Measurements from ENCODE around the gene NOLC1. TPM values are rescaled to one million over a fixed set of nuclear protein-coding genes. Genes with fewer than 3 reads are reported as not detected.

The NOLC1 gene
- total and polyA plus RNA-seq, 2 of the 13 experiments (the other 11 are each of a cell fraction or from before 2014, with no cell fraction given) = 50.6 to 81.0 TPM

GRCh38 chr10:102114861-102115618 lies 37.1 kb upstream of the NOLC1 start (continued):
- TF ChIP-seq ZBTB10 (CRISPR knock-in tag; IDR thresholded peaks at IDR 0.05; ENCODE audit: borderline replicate concordance) (no peak), ZBTB25 (CRISPR knock-in tag; IDR thresholded peaks at IDR 0.05) (no peak), ZBTB38 (CRISPR knock-in tag; IDR thresholded peaks at IDR 0.05) (no peak), POLR2G (IDR thresholded peaks at IDR 0.05; ENCODE audit: low read depth, low read length) (peak; percentile 81), RARA (CRISPR knock-in tag; IDR thresholded peaks at IDR 0.05) (0 out of 2 replicates have a peak, but pooled peaks have one; percentile 20), NFYC (CRISPR knock-in tag; IDR thresholded peaks at IDR 0.05) (0 out of 2 replicates have a peak, but pooled peaks have one; percentile 17), HMG20B (CRISPR knock-in tag; conservative IDR thresholded peaks at IDR 0.05) (no peak), AKNA (CRISPR knock-in tag; IDR thresholded peaks at IDR 0.05; ENCODE audit: borderline replicate concordance) (no peak)

All from HepG2 (cell line).